Measurements from ENCODE around the gene GBE1.
A peak's percentile ranks its signal among the peaks of the same experiment; 100 is the strongest.
"Not testable (repeated sequence)": the region's sequence is repeated elsewhere in the genome, so short reads cannot be mapped to it uniquely, and the experiment has no call there.

The GBE1 gene

GRCh38 chr3:81518945-81519344 is 242.5 kb downstream of the GBE1 start:
- DNase-seq, result no peak

DNA sequence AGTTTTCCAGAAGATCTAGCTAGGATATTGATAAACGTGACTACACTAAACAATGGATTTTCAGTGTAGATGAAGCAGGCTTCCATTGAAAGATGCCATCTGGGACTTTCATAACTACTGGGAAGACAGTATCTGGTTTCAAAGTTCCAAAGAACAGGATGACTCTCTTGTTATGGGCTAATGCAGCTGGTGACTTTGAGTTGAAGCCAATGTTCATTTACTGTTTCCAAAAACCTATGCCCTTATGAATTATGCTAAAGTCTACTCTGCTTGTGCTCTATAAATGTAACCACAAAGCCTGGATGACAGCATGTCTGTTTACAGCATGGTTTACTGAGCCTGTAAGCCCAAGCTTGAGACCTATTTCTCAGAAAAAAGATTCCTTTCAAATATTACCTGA is 245.4 kb downstream of the GBE1 start:
- no peak for DNase-seq

DNA sequence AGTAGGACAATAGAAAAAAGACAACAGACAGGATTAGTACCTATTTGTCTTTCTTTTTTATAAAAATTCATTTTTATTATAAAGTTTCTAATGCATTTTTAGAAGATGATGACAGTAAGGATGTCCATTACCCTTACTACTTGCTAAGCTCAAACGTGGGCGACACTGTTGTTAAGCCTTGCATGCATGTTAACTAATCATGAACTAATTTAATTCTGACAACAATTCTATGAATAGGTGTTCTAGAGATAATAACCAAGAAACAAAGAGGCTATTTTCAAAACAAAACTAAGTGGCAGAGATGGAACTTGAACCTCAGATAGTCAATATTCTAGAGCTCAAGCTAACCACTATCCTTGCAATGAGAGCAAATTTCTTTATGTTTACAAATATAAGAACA is 247.9 kb downstream of the GBE1 start:
- DNase-seq, result no peak

- no peak for DNase-seq
These were observed 258.4 kb downstream of the GBE1 start for GRCh38 chr3:81503026-81503425.

DNA sequence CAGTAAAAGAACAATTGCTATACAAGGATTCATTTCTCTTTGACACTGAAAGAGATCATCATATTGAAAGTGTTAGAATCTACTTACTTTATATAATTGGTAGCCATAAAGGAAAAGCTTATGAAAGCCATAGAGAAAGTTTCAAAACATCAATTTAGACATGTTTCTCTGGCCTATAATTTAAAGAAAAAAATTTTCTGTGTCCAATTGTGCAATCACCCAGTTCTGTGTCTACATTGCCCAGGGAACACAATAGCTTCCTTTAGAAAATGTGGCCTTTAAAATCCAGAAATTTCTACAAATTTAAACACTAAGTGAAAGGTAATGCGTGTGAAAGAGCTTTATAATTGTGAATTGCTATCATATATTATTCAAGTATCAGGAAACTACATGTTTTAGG is 259.2 kb downstream of the GBE1 start:
- no peak for DNase-seq

- no peak for DNase-seq
These were observed 261.4 kb downstream of the GBE1 start for GRCh38 chr3:81500039-81500438.

- DNase-seq, result no peak
These were observed 263.7 kb downstream of the GBE1 start for GRCh38 chr3:81497572-81498251.

GRCh38 chr3:81496407-81497104 is 264.9 kb downstream of the GBE1 start:
- DNase-seq, result no peak

DNA sequence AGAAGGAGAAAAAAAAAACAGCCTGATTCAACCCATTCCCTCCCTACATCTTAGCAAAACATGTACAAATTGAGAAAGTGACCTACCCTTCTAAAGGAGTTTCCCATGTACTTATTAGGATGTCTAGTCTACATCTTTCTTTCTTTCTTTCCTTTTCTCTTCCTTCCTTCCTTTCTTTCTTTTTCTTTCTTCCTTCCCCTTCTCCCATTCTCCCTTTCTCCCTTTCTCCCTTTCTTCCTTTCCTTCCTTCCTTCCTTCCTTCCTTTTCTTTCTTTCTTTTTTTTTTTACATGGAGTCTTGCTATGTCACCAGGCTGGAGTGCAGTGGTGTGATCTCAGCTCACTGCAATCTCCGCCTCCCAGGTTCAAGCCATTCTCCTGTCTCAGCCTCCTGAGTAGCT is 269.0 kb downstream of the GBE1 start:
- DNase-seq, result not testable (repeated sequence)

- DNase-seq, result no peak
These were observed 269.4 kb downstream of the GBE1 start for GRCh38 chr3:81492040-81492439.

- peak; percentile 6 for DNase-seq
These were observed 270.7 kb downstream of the GBE1 start for GRCh38 chr3:81490541-81491288.

GRCh38 chr3:81485444-81485865 is 276.0 kb downstream of the GBE1 start:
- no peak for DNase-seq

GRCh38 chr3:81484520-81484919 is 276.9 kb downstream of the GBE1 start:
- no peak for DNase-seq

DNA sequence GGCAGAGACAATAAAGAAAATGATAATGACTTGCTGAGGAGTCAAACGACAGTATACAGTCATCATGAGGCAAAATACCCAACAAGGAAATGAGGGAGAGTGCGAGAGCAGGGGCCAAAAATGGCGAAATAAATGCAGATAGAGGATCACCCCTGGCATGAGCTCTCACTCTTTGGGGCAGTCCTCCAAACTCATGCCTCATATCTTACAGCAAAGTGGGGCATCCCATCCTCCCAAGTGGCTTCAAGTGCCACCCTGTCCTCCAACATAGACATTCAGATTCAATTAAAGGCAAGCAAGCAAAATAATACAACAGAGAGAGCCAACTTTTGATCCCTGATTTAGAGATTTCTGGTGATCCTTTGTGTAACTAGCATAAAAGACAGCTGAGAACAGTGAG is 278.4 kb downstream of the GBE1 start:
- no peak for DNase-seq

DNA sequence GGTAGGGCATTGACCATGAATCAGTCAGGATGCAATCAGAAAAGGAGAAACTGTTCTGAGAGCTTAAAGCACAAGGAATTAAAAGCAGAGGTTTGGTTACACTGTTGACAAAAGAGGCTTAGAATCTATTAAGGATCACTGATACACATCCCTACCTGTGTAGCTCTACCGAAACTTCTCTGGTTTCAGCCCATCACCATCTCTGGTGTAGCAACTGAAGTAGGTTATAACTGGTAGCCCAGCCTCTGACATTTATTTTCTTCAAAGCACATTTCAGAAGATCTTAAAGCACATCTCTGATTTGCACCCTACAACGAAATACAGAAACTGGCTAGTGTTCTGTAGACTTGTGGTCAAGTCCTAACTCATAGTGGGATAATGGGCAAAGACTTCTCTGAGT is 283.7 kb downstream of the GBE1 start:
- no peak for DNase-seq

- no peak for DNase-seq
These were observed 284.8 kb downstream of the GBE1 start for GRCh38 chr3:81476692-81477091.

- no peak for DNase-seq
These were observed 288.7 kb downstream of the GBE1 start for GRCh38 chr3:81472600-81473362.

- DNase-seq, result no peak
These were observed 290.7 kb downstream of the GBE1 start for GRCh38 chr3:81470524-81471278.

GRCh38 chr3:81468391-81468790 is 293.1 kb downstream of the GBE1 start:
- no peak for DNase-seq

DNA sequence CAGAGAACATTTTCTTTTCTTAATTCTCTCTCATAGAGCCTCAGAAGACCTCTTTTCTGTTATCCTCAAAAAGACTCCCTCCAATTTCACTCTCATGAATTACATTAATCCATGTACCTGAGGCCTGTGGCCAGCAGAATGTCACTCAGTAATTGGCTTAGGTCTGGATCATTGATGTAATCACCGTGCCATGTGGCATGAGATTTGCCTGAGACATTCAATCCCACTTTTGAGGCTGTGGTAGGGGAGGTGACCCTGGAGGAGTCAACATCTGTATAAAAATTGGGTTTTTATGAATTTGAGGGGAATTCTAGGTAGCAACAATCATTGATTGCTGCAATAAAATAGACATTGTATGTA is 295.3 kb downstream of the GBE1 start:
- no peak for DNase-seq

GRCh38 chr3:81465510-81466200 is 295.8 kb downstream of the GBE1 start:
- DNase-seq, result no peak

- DNase-seq, result no peak
These were observed 297.7 kb downstream of the GBE1 start for GRCh38 chr3:81463781-81464180.

Measured in DMS79 treated with DMSO at 0.1 percent for 48 hours (cell line).